Measurements from ENCODE around the gene TTC7B. TPM values are rescaled to one million over a fixed set of nuclear protein-coding genes. Genes with fewer than 3 reads are reported as not detected.

The TTC7B gene
- total and polyA plus RNA-seq, 9 of the 15 experiments (the other 6 are each of a cell fraction or from before 2014, with no cell fraction given): 2.2 to 77.2 (median 36.7) TPM

- TF ChIP-seq STAT6 (CRISPR knock-in tag; IDR thresholded peaks at IDR 0.05) (no peak), STAT5B (CRISPR knock-in tag; IDR thresholded peaks at IDR 0.05) (no peak), NONO (IDR thresholded peaks at IDR 0.05; ENCODE audit: low read depth in 2 of 2, low read length in 1 of 2) (no peak), ASH1L (IDR thresholded peaks at IDR 0.05; ENCODE audit: borderline replicate concordance, low read depth, partially characterized antibody) (no peak), PREB (CRISPR knock-in tag; IDR thresholded peaks at IDR 0.05) (no peak), TGIF2 (CRISPR knock-in tag; IDR thresholded peaks at IDR 0.05) (no peak), E2F8 (IDR thresholded peaks at IDR 0.05; ENCODE audit: low read depth, partially characterized antibody) (no peak)
Observed at GRCh38 chr14:90760591-90761316, 55.5 kb downstream of the TTC7B start (continued).

Measured in K562 (cell line).